AG10803 (cell line): ENCODE data around the gene IGF2R.

ENCODE experiments used
- DNase-seq: peaks from one replicate; pipeline ENCODE4 v3.0.0; 2010; ENCODE audit warnings: low read depth
- H3K4me3 ChIP-seq: 2 replicates; pipeline ENCODE4 v1.5.1; 2011; ENCODE audit warnings: mild to moderate bottlenecking, low read length, control low read depth
- TF ChIP-seq, protein P1 (sequence below): conservative IDR thresholded peaks from 2 replicates; pipeline ENCODE4 v1.5.1; 2011; ENCODE audit warnings: mild to moderate bottlenecking, low read length, control low read depth, inconsistent platforms

IGF2R gene

DNA sequence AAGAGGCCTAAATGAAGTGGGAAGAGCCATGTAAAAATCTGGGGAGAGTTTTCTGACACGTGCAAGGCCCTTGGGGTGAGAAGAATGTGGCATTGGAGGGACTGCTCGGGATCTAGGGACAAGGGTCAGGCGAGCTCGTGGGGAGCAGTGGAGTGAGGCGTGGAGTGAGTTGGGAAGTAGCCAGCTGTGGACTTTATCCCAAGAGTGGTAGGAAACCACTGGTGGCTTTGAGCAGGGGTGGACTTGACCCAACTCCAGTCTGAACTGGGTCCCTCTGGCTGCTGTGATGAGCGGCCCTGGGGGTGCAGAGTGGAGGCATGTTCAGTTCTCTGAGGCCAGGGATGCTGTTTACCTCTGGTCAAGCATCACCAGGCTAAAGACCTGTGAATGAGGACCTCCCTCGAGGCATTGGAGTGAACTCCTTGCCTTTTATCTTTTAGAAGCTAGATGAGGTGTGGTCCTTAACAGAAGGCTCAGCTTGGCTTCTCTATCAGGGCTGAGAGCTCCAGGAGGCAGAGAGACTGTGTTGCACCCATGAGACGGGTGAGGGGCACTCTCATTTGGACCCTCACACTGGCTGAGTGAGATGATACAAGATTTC lies 173.3 kb downstream of the IGF2R start:
- DNase-seq, result no peak
- TF ChIP-seq, protein P1, sequence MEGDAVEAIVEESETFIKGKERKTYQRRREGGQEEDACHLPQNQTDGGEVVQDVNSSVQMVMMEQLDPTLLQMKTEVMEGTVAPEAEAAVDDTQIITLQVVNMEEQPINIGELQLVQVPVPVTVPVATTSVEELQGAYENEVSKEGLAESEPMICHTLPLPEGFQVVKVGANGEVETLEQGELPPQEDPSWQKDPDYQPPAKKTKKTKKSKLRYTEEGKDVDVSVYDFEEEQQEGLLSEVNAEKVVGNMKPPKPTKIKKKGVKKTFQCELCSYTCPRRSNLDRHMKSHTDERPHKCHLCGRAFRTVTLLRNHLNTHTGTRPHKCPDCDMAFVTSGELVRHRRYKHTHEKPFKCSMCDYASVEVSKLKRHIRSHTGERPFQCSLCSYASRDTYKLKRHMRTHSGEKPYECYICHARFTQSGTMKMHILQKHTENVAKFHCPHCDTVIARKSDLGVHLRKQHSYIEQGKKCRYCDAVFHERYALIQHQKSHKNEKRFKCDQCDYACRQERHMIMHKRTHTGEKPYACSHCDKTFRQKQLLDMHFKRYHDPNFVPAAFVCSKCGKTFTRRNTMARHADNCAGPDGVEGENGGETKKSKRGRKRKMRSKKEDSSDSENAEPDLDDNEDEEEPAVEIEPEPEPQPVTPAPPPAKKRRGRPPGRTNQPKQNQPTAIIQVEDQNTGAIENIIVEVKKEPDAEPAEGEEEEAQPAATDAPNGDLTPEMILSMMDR, result no peak
- no peak overlapping the region for H3K4me3 ChIP-seq

DNA sequence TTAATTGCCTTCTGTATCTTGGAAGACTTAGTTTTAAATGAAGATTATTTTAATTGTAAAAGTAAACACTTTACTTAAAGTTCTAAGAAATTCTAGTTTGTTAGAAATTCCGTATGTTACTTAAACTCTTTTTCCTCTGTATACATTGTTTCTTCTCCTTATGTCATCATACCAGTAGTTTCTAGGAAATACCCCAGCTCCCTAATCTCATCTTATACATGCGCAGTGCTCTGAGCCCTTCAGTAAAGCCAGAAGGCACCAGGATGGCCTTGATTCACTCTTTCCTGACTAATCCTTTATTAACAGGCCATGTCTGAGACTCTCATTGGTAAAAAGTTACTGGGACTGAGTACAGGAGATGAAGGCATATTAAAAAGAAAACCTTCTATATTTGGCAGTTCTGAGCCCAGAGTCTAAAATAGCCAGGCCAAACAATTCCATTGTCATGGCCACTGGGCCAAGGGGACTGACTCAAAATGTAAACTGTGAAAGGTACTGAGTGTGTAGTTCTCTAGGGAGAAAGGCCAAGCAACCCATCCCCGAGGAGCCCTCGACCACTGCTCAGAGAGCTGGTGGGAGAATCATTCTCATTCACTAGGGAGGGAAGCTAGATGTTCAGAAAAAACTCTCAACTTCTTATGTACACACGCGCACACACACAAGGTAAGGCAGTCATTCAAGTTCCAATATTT lies 177.7 kb downstream of the IGF2R start:
- DNase-seq, result no peak
- TF ChIP-seq, protein P1, result no peak
- no peak overlapping the region for H3K4me3 ChIP-seq

DNA sequence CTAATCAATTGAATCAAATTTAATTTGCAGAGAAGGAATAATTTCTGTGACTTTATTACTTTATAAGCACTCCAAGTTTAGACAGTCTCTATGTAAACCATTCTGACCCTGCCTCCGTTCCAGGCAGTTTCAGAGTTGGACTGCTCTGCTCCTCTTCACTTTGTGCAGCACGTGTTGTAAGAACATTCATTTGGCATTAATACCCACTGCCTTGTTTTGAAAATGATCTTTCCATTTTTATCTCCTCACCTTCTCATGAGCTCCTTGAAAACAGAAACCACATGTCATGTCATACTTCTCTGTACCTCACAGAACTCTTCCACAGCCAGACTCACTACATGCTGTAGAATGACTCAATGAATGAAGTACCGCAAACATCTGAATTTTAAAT lies 178.3 kb downstream of the IGF2R start:
- TF ChIP-seq, protein P1, result no peak
- DNase-seq, result no peak
- H3K4me3 ChIP-seq, result no peak overlapping the region

DNA sequence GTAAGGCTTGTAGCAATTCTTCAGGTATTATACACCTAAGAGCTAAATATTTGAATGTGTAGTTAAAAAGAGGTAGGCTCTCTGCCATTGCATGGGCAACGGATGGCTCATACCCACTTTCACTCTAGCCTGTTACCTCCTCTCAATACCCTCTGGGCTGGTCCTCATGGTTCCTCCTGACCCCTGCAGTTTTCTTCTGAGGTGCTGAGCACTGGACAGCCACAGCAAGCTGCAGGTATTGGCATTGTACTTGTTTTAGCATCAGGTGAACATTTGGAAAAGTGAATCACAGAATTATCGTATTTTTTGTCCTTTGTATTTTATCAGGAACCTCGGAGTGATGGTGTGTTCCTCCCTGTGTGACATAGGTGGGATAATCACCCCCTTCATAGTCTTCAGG lies 185.6 kb downstream of the IGF2R start:
- TF ChIP-seq, protein P1, result no peak
- DNase-seq, result no peak
- H3K4me3 ChIP-seq, result no peak overlapping the region

DNA sequence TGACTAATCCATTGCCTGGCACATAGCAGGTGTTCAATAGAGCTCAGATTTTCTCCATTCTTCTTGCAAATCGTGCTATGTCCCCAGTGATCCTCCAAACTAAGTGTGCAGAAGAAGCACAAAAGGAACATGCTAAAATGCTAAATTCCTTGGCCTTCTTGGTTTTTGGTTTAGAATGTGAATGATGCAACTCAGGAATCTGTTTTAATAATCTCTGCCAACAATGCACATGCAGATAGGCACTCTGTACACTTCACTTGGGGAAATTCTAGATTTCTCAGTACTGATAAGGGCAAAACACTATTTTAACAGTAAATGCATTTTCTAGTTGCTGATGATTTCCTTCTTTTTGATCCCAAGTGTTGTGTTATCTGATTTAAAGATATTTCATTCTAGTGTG lies 188.0 kb downstream of the IGF2R start:
- peak; percentile 44 for DNase-seq
- no peak overlapping the region for H3K4me3 ChIP-seq
- TF ChIP-seq, protein P1, result no peak

DNA sequence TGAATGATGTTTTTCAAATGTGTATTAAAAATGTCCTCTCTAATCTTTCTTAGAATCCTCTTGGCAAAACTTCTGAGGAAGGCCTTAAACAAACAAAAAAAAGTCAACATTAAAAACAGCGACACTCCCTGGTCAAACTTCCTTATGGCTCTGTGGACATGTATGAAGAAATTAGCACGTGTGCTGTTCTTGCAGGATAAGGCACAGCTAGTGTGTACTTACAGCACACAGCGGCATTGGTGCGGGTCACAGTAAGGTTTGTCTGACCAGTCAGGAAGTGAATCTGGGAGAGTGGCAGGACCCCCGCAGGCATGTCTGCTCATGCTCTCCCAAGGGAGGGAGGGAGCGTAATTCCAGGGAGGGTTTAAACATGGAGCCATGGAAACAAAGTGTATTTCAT lies 191.6 kb downstream of the IGF2R start:
- DNase-seq, result no peak
- TF ChIP-seq, protein P1, result no peak
- H3K4me3 ChIP-seq, result no peak overlapping the region
